Endothelial cell of umbilical vein (primary cell): ENCODE results near the gene RASSF10. TPM values are rescaled to one million over a fixed set of nuclear protein-coding genes. Genes with fewer than 3 reads are reported as not detected.

Experiments used
- BruUV-seq: library from RNA; stranded (reverse); fragments of 400-500 nt; replicated peaks from 2 replicates; lab custom pipeline; 2021; lab: Mats Ljungman, UMichigan
- CTCF ChIA-PET: fragments of 300-600, 350-600 bp; sonication (Branson Sonifier 250); formaldehyde crosslinking; loops from one replicate; lab custom pipeline; 2021; ENCODE audit warnings: antibody characterized with exemption, inconsistent platforms; lab: Charles Lee
- POLR2A ChIA-PET: fragments of 300-600, 350-600 bp; sonication (Branson Sonifier 250); formaldehyde crosslinking; loops from one replicate; lab custom pipeline; 2021; ENCODE audit warnings: antibody characterized with exemption, inconsistent platforms; lab: Charles Lee
- DNase-seq: peaks from one replicate; pipeline ENCODE4 v3.0.0-alpha.2; 2011; ENCODE audit warnings: low read depth, low spot score
- FAIRE-seq: peaks from 2 replicates; lab custom pipeline; 2011; peaks lifted over from hg19 to GRCh38; lab: Jason Lieb, UNC
- H2AFZ ChIP-seq: 2 replicates; pipeline ENCODE4 v1.6.0; 2012; ENCODE audit warnings: low read depth, low read length, control low read depth, inconsistent platforms
- H3K27ac ChIP-seq: 2 replicates; pipeline ENCODE4 v1.5.1; 2011; ENCODE audit warnings: low read depth, mild to moderate bottlenecking, control low read depth, low read length, moderate library complexity; ENCODE audit not compliant: insufficient read depth
- H3K27me3 ChIP-seq, 2 experiments: 2 replicates each; pipeline versions ENCODE4 v1.6.0 to v1.6.1; 2011; ENCODE audit warnings: low read length in 2 of 2, mixed read lengths in 1 of 2; ENCODE audit not compliant: control insufficient read depth in 2 of 2, insufficient read depth in 2 of 2
- H3K36me3 ChIP-seq, 2 experiments: 2 replicates in 1 of 2; 3 replicates in 1 of 2; pipeline ENCODE4 v1.5.1; 2011; ENCODE audit warnings: low read length in 2 of 2, mild to moderate bottlenecking in 1 of 2, moderate library complexity in 1 of 2; ENCODE audit not compliant: control insufficient read depth in 2 of 2, insufficient read depth in 2 of 2; ENCODE audit errors: extremely low read depth in 1 of 2
- H3K4me1 ChIP-seq: 3 replicates; pipeline ENCODE4 v1.5.1; 2011; ENCODE audit warnings: mild to moderate bottlenecking, low read length; ENCODE audit not compliant: control insufficient read depth, insufficient read depth; ENCODE audit errors: extremely low read depth
- H3K4me2 ChIP-seq: 2 replicates; pipeline ENCODE4 v1.6.1; 2011; ENCODE audit warnings: low read length, control low read depth, mixed read lengths; ENCODE audit not compliant: insufficient read depth
- H3K4me3 ChIP-seq, 3 experiments: fragments of 200-600 bp in 1 of 3; sonication (generic), shearing (Covaris generic) in 1 of 3; replicated peaks in 1 of 3; 2 replicates each; pipeline ENCODE4 v1.5.1; 2011 to 2016; ENCODE audit warnings: control low read depth in 3 of 3, low read length in 3 of 3, mild to moderate bottlenecking in 2 of 3, inconsistent platforms in 1 of 3, low read depth in 1 of 3, moderate library complexity in 1 of 3; ENCODE audit not compliant: insufficient read depth in 1 of 3
- H3K79me2 ChIP-seq: 2 replicates; pipeline ENCODE4 v1.6.0; 2012; ENCODE audit warnings: low read length, inconsistent platforms; ENCODE audit not compliant: control insufficient read depth, insufficient read depth
- H3K9ac ChIP-seq: replicated peaks from 2 replicates; pipeline ENCODE3; 2011; ENCODE audit warnings: low read length, control low read depth; ENCODE audit not compliant: insufficient read depth; ENCODE audit errors: extremely low read depth
- H3K9me1 ChIP-seq: replicated peaks from 3 replicates; pipeline ENCODE4 v1.6.0; 2011; ENCODE audit warnings: mild to moderate bottlenecking, low read length; ENCODE audit not compliant: control insufficient read depth, insufficient read depth; ENCODE audit errors: extremely low read depth
- H3K9me3 ChIP-seq: replicated peaks from 2 replicates; pipeline ENCODE4 v1.5.1; 2012; ENCODE audit warnings: low read length, inconsistent platforms; ENCODE audit not compliant: control insufficient read depth, insufficient read depth
- H4K20me1 ChIP-seq: replicated peaks from 2 replicates; pipeline ENCODE3; 2011; ENCODE audit warnings: mild to moderate bottlenecking, low read length; ENCODE audit not compliant: control insufficient read depth, insufficient read depth; ENCODE audit errors: extremely low read depth
- CTCF ChIP-seq, 2 donors: IDR thresholded peaks; 1 replicate in 1 of 2; 2 replicates in 1 of 2; pipeline ENCODE4 v1.5.1; 2011; ENCODE audit warnings: low read length in 2 of 2, mild to moderate bottlenecking in 2 of 2, moderate library complexity in 2 of 2, control low read depth in 1 of 2, inconsistent platforms in 1 of 2, low read depth in 1 of 2; ENCODE audit not compliant: insufficient read depth in 1 of 2; ENCODE audit errors: extremely low read depth in 1 of 2
- EZH2 ChIP-seq: IDR thresholded peaks from 2 replicates; pipeline ENCODE4 v1.6.1; 2012; ENCODE audit warnings: borderline replicate concordance, low read depth, mild to moderate bottlenecking, moderate library complexity, low read length, inconsistent platforms; ENCODE audit not compliant: severe bottlenecking
- FOS ChIP-seq: IDR thresholded peaks from 2 replicates; pipeline ENCODE4 v1.6.1; 2011; ENCODE audit warnings: mild to moderate bottlenecking, low read length, moderate library complexity, borderline replicate concordance; ENCODE audit not compliant: insufficient read depth
- GATA2 ChIP-seq: IDR thresholded peaks from 2 replicates; pipeline ENCODE4 v1.7.0; 2011; ENCODE audit warnings: low read depth, mild to moderate bottlenecking, moderate library complexity, mixed read lengths, low read length; ENCODE audit not compliant: insufficient read length, insufficient read depth
- JUN ChIP-seq: IDR thresholded peaks from 2 replicates; pipeline ENCODE4 v1.6.1; 2011; ENCODE audit warnings: borderline replicate concordance, low read depth; ENCODE audit not compliant: insufficient read length, insufficient read depth
- MAX ChIP-seq: IDR thresholded peaks from 2 replicates; pipeline ENCODE4 v1.6.1; 2011; ENCODE audit not compliant: insufficient read depth, insufficient read length
- MYC ChIP-seq: IDR thresholded peaks from one replicate; pipeline ENCODE4 v1.6.1; 2011; ENCODE audit warnings: mild to moderate bottlenecking, low read depth, low read length
- POLR2A ChIP-seq: IDR thresholded peaks from 2 replicates; pipeline ENCODE4 v1.6.1; 2012; ENCODE audit warnings: low read depth, mild to moderate bottlenecking, control low read depth, low read length
- POLR2AphosphoS5 ChIP-seq: IDR thresholded peaks from 2 replicates; pipeline ENCODE4 v1.6.1; 2012; ENCODE audit warnings: low read depth, mild to moderate bottlenecking, control low read depth, low read length, moderate library complexity; ENCODE audit not compliant: insufficient read depth
- dilution Hi-C: fragments of 300-500 bp; cut with MboI; formaldehyde crosslinking; loops from one replicate; pipeline ENCODE4 v1.15.0; 2019; ENCODE audit warnings: low sequenced_read_pairs; ENCODE audit not compliant: extremely low pct_ligation_motif_present
- intact Hi-C: fragments of 100-400 bp; cut with micrococcal nuclease; formaldehyde crosslinking; loops from one replicate; pipeline ENCODE4 v1.10.0; 2022
- polyA plus RNA-seq, 4 experiments: library from polyadenylated mRNA; depleted of rRNA in 3 of 4; stranded (reverse) in 3 of 4; unstranded in 1 of 4; fragments of >200 nt; gene quantifications; 2 replicates each; pipeline versions ENCODE4 v1.2.1 to v1.2.3, GENCODE V29; 2011 to 2012; ENCODE audit warnings: missing spikeins in 1 of 4
- total RNA-seq: library from RNA; stranded (reverse); gene quantifications from 2 replicates; pipeline ENCODE4 v1.2.3, GENCODE V29; 2021

Gene RASSF10
- total and polyA plus RNA-seq, 2 donors (not counting 3 experiments of a cell fraction or from before 2014, with no cell fraction given): 0.03 TPM; not detected in 1

DNA sequence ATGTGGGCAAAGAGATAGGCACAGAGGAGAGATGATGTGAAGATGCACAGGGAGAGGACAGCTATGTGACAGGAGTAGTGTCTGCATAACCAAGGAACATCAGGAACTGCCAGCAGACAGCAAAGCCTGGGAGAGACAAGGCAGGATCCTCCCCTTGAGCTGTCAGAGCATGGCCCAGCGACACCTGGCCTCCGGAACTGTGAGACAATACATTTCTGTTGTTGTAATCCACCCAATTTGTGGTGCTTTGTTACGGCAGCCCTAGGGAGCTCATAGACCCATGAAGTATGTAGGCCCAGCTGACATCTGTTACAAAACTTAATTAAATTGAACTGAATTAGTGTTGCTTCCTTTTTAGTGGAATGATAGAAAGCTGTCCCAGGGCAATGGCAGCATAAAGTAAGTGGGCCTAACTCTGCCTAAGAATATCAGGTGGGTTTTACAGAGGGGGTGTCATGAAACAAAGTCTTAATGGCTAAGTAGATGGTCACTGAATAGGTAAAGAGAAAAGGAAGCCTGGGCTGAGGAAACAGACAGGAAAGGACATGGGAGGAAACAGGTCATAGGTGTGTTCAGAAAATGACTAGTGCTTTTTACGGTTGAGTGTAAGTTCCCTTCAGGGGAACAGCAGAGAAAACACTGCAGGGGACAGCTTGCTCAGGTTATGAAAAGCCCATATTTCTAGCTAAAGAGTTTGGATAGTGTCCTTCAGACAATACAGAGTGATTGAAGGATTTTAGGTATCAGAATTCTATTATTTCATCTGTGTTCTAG is 24.8 kb downstream of the RASSF10 start:
- ChIA-PET POLR2A (no interaction called here), CTCF (interaction anchor here (0.6 to 1.0 kb wide), 2 partner anchors 70 to 1975 kb away, joined by 3 read pairs; no protein-coding TSS in a partner anchor)
- BruUV-seq: no TSS peak
- DNase-seq (no peak), FAIRE-seq (no peak)
- Histone ChIP-seq H3K36me3 (no peaks in the 10 kb centered on the region), H3K79me2 (no peaks in the 10 kb centered on the region), H3K9me3 (no peaks in the 10 kb centered on the region), H3K27me3 (peaks cover 15 to 28% of the 10 kb centered on the region in 2 experiments), H3K27ac (no peak overlapping the region), H3K9ac (no peak overlapping the region), H2AFZ (no peak overlapping the region), H3K4me3 (no peak overlapping the region), H3K4me2 (no peak overlapping the region), H3K4me1 (no peaks in the 10 kb centered on the region), H3K9me1 (no peaks in the 10 kb centered on the region), H4K20me1 (no peaks in the 10 kb centered on the region)
- dilution Hi-C loops (no loop called here), intact Hi-C loops (no loop called here)
- TF ChIP-seq CTCF (IDR thresholded peaks at IDR 0.05; ENCODE audit: extremely low read depth in 1 of 2, insufficient read depth in 1 of 2, low read depth in 1 of 2, low read length in 2 of 2): no peak
- no peak for TF ChIP-seq JUN
- no peak for TF ChIP-seq GATA2
- TF ChIP-seq EZH2: no peak
- TF ChIP-seq MAX: no peak
- no peak for TF ChIP-seq POLR2A
- TF ChIP-seq POLR2AphosphoS5: no peak
- no peak for TF ChIP-seq MYC
- no peak for TF ChIP-seq FOS
